Colonic mucosa (tissue), 4 donors: ENCODE results near the gene DPEP2. TPM values are rescaled to one million over a fixed set of nuclear protein-coding genes. Genes with fewer than 3 reads are reported as not detected.
A peak's percentile ranks its signal among the peaks of the same experiment; 100 is the strongest.

ENCODE experiments used
- DNase-seq: peaks from one replicate; pipeline ENCODE4 v3.0.0-alpha.2; 2020
- H3K27ac ChIP-seq: fragments of 200-600 bp; one replicate; pipeline ENCODE4 v1.8.0; 2021
- H3K27me3 ChIP-seq: fragments of 200-600 bp; one replicate; pipeline ENCODE4 v1.8.0; 2021
- H3K36me3 ChIP-seq: fragments of 200-600 bp; one replicate; pipeline ENCODE4 v1.8.0; 2021
- H3K4me1 ChIP-seq: fragments of 200-600 bp; one replicate; pipeline ENCODE4 v1.8.0; 2021; ENCODE audit warnings: mild to moderate bottlenecking
- H3K4me3 ChIP-seq: fragments of 200-600 bp; one replicate; pipeline ENCODE4 v1.8.0; 2021
- H3K9ac ChIP-seq, 2 donors: one replicate each; pipeline ENCODE4 v1.7.0; 2013; ENCODE audit warnings: control low read depth in 2 of 2, low read depth in 2 of 2, low read length in 2 of 2
- H3K9me3 ChIP-seq: fragments of 200-600 bp; one replicate; pipeline ENCODE4 v1.8.0; 2021
- intact Hi-C: fragments of 100-400 bp; cut with DNase I; formaldehyde crosslinking; loops from one replicate; pipeline ENCODE4 v1.14.1; 2022
- total RNA-seq, 2 donors: library from RNA; stranded (reverse); fragmentation: NEBNext Ultra II Directional in 1 of 2; extraction: Animal tissue kit (Norgen Biotek cat#: 25700) in 1 of 2; gene quantifications; one replicate each; pipeline ENCODE4 v1.2.1, GENCODE V29; 2021
- TF ChIP-seq, protein P1 (sequence below): fragments of 200-600 bp; IDR thresholded peaks from one replicate; pipeline ENCODE4 v1.8.0; 2022; ENCODE audit warnings: antibody characterized with exemption, mild to moderate bottlenecking
- donor health status: healthy.
- donor health status: DM: no; HTN: no; CAD: no.
- donor health status: DM: no; HTN: no; CAD: no.

The DPEP2 gene
- total RNA-seq, 2 donors from 2014 or later: 0.88 to 0.96 TPM

- Histone ChIP-seq H3K9me3 (no peaks in the 10 kb centered on the region), H3K4me3 (no peak overlapping the region), H3K36me3 (peaks cover 4% of the 10 kb centered on the region), H3K27me3 (no peaks in the 10 kb centered on the region), H3K4me1 (no peaks in the 10 kb centered on the region), H3K9ac (no peak overlapping the region), H3K27ac (no peak overlapping the region)
- DNase-seq: no peak
- intact Hi-C loops: no loop called here
- TF ChIP-seq, protein P1, sequence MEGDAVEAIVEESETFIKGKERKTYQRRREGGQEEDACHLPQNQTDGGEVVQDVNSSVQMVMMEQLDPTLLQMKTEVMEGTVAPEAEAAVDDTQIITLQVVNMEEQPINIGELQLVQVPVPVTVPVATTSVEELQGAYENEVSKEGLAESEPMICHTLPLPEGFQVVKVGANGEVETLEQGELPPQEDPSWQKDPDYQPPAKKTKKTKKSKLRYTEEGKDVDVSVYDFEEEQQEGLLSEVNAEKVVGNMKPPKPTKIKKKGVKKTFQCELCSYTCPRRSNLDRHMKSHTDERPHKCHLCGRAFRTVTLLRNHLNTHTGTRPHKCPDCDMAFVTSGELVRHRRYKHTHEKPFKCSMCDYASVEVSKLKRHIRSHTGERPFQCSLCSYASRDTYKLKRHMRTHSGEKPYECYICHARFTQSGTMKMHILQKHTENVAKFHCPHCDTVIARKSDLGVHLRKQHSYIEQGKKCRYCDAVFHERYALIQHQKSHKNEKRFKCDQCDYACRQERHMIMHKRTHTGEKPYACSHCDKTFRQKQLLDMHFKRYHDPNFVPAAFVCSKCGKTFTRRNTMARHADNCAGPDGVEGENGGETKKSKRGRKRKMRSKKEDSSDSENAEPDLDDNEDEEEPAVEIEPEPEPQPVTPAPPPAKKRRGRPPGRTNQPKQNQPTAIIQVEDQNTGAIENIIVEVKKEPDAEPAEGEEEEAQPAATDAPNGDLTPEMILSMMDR: no peak
Measured at GRCh38 chr16:67946128-67946569, 53.1 kb downstream of the DPEP2 start.

DNA sequence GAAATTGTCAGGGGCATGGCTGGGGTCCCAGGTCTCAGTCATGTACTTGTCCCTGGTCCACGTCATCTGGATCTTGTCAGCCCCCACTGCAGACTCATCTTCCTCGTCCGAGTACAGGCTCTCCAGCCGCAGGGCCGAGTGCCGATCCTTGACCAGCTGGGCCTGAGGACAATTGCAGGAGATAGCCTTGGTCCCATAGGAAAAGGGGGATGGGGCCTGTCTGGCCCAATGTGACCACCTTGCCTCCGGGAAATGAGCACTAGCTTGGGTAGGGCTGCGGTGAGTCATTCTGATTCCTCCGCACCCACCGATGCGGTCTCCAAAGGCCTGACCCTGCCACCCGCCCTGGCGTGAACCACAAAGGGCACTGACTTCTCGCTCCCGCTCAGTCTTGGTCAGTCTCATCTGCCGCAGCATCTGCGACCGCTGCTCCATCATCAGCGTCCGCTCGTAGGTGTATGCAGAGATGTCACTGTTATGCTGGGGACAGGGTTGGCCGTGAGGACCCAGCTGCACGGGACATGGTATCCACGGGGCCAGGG is 53.8 kb downstream of the DPEP2 start:
- no peak overlapping the region for H3K9ac ChIP-seq

DNA sequence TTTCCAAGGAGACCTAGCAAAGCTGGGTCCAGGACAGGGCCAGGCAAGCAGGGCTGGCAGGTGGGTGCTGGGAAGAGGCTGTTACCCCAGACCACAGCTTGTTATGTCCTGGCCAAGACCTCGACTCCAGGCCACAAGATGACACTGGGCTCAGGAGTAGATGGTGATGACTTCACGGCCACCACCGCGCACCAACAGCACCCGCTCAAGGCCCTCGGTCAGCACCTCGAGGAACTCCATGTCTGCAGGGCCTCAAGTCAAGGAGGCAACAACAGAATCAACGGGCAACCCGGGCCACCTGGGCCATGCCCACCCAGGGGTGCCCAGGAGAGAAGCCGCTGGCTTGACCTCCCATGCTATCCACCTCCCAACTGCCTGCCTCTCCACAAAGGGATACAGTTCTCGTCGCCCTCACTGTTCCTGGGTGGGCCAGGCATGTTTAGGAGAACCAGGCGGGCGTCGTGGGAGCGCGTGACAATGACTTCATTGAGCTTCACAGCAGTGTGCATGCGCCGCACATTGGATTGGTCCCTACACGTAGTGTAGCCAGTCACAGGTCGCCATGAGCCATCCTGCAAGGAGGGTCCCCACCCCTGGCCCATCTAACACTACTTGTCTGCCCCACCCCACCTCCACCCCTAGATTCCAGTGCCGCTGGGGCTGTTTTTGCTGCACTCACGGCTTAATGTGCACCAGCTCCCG is 54.4 kb downstream of the DPEP2 start:
- H3K4me1 ChIP-seq: no peaks in the 10 kb centered on the region
- TF ChIP-seq, protein P1: no peak

More for the DNA sequence above, 53.8 kb downstream of the DPEP2 start:
- Histone ChIP-seq H3K9me3 (no peaks in the 10 kb centered on the region), H3K27me3 (no peaks in the 10 kb centered on the region), H3K4me1 (no peaks in the 10 kb centered on the region), H3K4me3 (no peak overlapping the region), H3K36me3 (peaks cover 4% of the 10 kb centered on the region), H3K27ac (no peak overlapping the region)
- TF ChIP-seq, protein P1: no peak
- no peak for DNase-seq
- intact Hi-C loops: no loop called here

GRCh38 chr16:67943619-67944504 is 55.4 kb downstream of the DPEP2 start, which contains the start of gene LCAT:
Gene LCAT (minus strand): TSS chr16:67944120. CDS start chr16:67944101, 19 bp downstream.
- no peaks in the 10 kb centered on the region for H3K27me3 ChIP-seq
- H3K4me1 ChIP-seq: no peaks in the 10 kb centered on the region
- peak within 1 kb of the TSS; percentile 40 for H3K27ac ChIP-seq
- no peak within 1 kb of the TSS for H3K4me3 ChIP-seq
- H3K9me3 ChIP-seq: no peaks in the 10 kb centered on the region
- TF ChIP-seq, protein P1: no peak
- DNase-seq: no peak
- intact Hi-C loops: no loop called here
- H3K9ac ChIP-seq: peak within 1 kb of the TSS in 1 of 2 donors; percentile 24
- H3K36me3 ChIP-seq: peaks cover 4% of the 10 kb centered on the region

More for the DNA sequence above, 54.4 kb downstream of the DPEP2 start:
- Histone ChIP-seq H3K36me3 (peaks cover 4% of the 10 kb centered on the region), H3K27ac (peak overlapping the region; percentile 40), H3K9ac (no peak overlapping the region), H3K4me3 (no peak overlapping the region), H3K9me3 (no peaks in the 10 kb centered on the region), H3K27me3 (no peaks in the 10 kb centered on the region)
- intact Hi-C loops: no loop called here
- DNase-seq: no peak

DNA sequence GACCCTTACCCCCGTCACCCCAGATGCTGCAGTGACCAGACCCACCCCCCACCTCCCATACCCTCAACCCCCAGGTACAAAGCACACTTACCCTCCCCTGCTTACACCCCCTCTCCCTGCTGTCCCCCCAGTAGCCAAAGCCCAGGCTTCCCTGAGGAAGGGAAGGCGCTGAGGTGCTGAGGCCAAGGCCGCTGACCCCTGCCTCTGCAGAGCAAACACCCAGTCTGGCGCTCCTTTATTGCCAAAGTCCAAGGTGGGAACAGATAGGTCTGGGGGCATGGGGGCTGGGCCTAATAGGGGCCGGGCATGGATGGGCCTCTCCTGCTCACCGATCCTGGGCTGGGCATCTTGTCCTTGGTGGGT is 56.0 kb downstream of the DPEP2 start:
- H3K27me3 ChIP-seq: no peaks in the 10 kb centered on the region
- TF ChIP-seq, protein P1: no peak
- peak overlapping the region; percentile 40 for H3K27ac ChIP-seq
- peaks cover 4% of the 10 kb centered on the region for H3K36me3 ChIP-seq
- H3K9ac ChIP-seq: no peak overlapping the region
- intact Hi-C loops: no loop called here
- no peaks in the 10 kb centered on the region for H3K9me3 ChIP-seq
- DNase-seq: no peak
- H3K4me1 ChIP-seq: no peaks in the 10 kb centered on the region
- H3K4me3 ChIP-seq: no peak overlapping the region
